ES-I3 (cell line): ENCODE measurements around the gene EPOP.

Source experiments
- H3K36me3 ChIP-seq: 2 replicates; pipeline ENCODE4 v1.6.1; 2013; ENCODE audit warnings: mild to moderate bottlenecking, low read length, control low read depth, moderate library complexity; ENCODE audit not compliant: insufficient read depth
- H3K4me1 ChIP-seq: 2 replicates; pipeline ENCODE4 v1.6.1; 2013; ENCODE audit warnings: mild to moderate bottlenecking, control low read depth, low read length; ENCODE audit not compliant: insufficient read depth
- H3K9ac ChIP-seq: 2 replicates; pipeline ENCODE4 v1.6.1; 2013; ENCODE audit warnings: low read depth, mild to moderate bottlenecking, low read length, moderate library complexity
- H3K9me3 ChIP-seq: 2 replicates; pipeline ENCODE4 v1.6.1; 2013; ENCODE audit warnings: mild to moderate bottlenecking, low read length, moderate library complexity; ENCODE audit not compliant: control insufficient read depth, insufficient read depth

Gene EPOP

GRCh38 chr17:38672788-38673706, 1.7 kb downstream of the EPOP start:
- Histone ChIP-seq H3K4me1 (no peaks in the 10 kb centered on the region), H3K9me3 (no peaks in the 10 kb centered on the region), H3K9ac (peak overlapping the region; percentile 58), H3K36me3 (no peaks in the 10 kb centered on the region)

DNA sequence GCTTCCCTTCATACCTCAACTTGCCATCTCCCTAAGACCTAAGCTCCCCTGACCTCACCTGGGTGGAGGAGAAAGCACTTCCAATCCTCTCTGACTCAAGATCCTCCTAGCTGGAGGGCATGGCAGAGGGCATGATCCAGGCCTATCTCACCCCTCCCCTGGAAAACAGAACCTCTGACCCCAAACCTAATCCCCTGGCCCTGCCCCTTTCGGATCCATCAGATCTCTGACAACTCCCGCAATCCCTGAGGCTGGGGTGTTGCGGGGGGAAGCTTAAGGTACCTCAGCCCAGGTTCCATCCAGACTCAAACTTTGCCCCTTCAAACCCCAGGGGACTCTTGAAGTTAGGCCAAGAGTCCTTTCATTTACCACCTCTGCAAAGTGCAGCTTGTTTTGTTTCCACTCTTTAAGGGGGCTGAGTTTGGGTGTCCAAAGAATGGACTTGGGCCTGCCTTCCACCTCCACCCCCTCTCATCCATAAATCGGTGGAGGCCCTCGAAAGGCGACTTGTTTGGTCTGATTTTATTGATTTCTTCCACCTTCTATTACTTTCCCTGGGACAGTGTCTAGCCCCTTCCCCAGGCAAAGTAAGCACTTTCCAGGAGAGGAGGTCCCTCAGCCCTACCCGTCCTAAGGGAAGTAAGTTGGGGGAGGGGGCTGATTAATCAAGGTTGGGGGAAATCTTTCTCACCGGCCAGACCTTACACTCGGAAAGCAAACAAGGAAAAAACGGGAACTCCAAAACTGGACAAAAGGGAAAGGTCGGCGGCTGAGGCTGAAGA, 2.6 kb downstream of the EPOP start:
- Histone ChIP-seq H3K9me3 (no peaks in the 10 kb centered on the region), H3K36me3 (no peaks in the 10 kb centered on the region), H3K4me1 (no peaks in the 10 kb centered on the region), H3K9ac (peak overlapping the region; percentile 55)

DNA sequence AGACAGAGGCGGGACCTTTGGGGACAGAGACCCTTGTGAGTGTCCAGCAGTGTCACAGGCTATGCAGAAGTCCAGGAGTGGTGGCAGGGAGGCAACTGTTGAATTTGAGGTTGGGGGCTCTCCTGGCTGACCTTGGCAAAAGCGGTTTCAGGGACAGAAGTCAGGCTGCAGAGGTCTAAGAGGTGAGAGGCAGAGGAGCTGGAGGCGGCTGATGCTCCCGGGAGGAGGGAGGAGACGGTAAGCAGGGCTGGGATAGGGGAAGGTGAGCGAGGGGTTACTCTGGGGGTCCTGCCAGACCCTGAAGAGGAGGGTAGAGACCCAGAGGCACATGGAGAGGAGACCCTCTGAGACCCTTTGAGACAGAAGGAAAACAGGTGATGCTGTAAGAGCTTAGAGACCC, 5.2 kb downstream of the EPOP start:
- no peak overlapping the region for H3K9ac ChIP-seq
- no peaks in the 10 kb centered on the region for H3K4me1 ChIP-seq
- H3K9me3 ChIP-seq, result no peaks in the 10 kb centered on the region
- no peaks in the 10 kb centered on the region for H3K36me3 ChIP-seq

DNA sequence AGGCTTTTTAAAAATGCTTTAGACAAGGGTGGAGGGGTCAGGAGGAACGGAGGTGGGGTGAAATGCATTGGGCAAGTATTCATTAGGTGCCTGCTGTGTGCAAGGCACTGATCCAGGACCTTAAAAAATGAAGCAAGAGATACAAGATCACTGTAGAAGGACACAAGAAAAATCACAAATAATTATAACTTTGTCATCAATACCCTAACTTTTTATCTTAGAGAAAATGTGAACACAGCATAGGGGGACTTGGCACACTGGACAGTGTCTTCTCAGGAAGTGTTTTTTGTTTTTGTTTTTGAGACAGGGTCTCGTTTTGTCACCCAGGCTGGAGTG, 7.0 kb downstream of the EPOP start:
- H3K36me3 ChIP-seq, result no peaks in the 10 kb centered on the region
- no peak overlapping the region for H3K9ac ChIP-seq
- H3K9me3 ChIP-seq, result no peaks in the 10 kb centered on the region
- H3K4me1 ChIP-seq, result no peaks in the 10 kb centered on the region; the same call in 1 of the 2 replicates

DNA sequence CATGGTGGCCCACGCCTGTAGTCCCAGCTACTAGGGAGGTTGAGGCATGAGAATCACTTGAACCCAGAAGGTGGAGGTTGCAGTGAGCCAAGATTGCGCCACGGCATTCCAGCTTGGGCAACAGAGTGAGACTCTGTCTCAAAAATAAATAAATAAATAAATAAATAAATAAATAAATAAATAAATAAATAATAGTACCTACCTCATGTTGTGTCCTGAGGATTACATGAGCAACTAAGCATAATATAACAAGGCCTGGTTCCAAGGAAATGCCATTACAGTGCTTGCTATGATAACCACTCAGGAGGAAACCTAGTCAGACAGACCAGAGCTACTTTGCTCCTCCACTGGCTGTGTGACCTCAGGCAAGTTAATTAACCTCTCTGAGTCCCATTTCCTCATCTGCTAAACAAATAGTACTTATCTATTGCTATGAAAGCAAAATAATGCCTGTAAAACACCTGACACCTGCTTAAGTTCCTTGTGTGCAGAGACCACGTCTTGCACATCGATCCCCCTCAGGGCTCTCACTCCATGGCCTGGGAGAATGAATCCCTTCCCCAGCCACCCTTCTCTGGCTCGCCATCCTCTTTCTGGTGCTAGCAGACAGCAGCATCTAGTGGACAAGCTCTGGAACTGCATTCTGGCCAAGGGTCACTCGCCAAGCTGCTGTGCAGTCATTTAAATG, 7.5 kb downstream of the EPOP start:
- no peak overlapping the region for H3K9ac ChIP-seq
- no peaks in the 10 kb centered on the region for H3K36me3 ChIP-seq
- no peaks in the 10 kb centered on the region for H3K9me3 ChIP-seq
- no peaks in the 10 kb centered on the region; the same call in 1 of the 2 replicates for H3K4me1 ChIP-seq

DNA sequence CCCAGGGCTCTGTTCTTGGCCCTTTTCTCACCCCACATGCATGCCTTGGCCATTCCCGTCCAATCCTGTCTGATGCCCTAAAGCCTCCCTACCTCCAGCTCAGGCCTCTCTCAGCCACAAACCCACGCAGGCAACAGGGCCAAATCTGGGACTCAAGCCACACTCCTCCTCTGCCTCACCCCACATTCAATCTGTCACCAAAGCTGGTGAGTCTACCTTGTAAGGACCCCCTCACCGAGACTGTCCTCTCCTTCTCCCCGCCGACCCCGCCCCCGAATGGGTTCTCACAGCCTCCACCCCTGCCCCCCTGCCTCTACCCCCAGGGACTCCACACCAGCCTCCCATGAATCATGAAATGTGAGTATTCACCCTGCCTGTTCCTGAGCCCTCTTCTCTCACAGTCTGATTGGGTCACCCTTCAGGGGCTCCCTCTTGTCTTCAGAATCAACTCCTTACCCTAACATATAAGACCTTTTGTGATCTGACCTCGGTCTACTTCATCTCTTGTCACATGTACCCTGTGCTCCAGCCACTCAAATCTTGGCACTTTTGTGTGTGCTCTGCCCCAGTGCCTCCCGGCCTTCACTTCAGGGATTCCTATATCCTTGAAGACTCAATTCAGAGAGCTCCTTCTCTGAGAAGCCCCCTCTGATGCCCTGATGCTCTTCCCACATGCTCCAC, 10.7 kb downstream of the EPOP start:
- H3K9me3 ChIP-seq, result no peaks in the 10 kb centered on the region
- H3K36me3 ChIP-seq, result no peaks in the 10 kb centered on the region
- H3K4me1 ChIP-seq, result no peaks in the 10 kb centered on the region; the same call in 1 of the 2 replicates
- no peak overlapping the region for H3K9ac ChIP-seq

DNA sequence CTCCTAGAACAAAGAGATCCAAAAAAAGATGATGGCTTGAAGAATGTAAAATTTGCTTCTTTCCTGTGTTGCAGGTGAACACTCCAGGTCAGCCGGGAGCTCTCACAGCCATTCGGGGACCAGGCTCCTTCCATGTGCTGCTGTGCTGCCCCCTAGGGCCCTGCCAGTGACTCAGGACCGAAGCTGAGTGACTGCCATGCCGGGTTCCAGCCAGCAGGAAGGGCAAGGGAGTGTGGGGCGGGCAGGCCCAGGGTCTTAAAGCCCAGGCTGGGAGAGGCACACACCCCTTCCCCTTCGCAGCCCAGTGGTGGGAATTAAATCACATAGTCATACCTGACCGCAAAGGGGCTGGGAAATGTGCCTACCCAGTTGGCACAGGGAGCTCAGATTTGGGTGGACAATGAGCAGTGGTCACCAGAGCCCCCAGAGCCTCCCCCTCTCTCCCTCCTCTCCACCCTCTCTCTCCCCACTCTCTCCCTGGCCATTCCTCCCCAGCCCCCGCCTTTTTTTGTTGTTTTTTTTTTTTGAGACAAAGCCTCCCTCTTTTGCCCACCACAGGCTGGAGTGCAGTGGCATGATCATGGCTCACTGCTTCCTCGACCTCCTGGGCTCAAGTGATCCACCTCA, 11.5 kb downstream of the EPOP start:
- Histone ChIP-seq H3K36me3 (no peaks in the 10 kb centered on the region), H3K9ac (no peak overlapping the region), H3K4me1 (no peaks in the 10 kb centered on the region; the same call in 1 of the 2 replicates), H3K9me3 (no peaks in the 10 kb centered on the region)

- no peak overlapping the region for H3K9ac ChIP-seq
- no peaks in the 10 kb centered on the region for H3K36me3 ChIP-seq
- H3K9me3 ChIP-seq, result no peaks in the 10 kb centered on the region
- peaks cover 9% of the 10 kb centered on the region; the same call in 1 of the 2 replicates for H3K4me1 ChIP-seq
Measured at GRCh38 chr17:38660097-38661025, 14.4 kb downstream of the EPOP start.

- no peak overlapping the region for H3K9ac ChIP-seq
- H3K9me3 ChIP-seq, result no peaks in the 10 kb centered on the region
- no peaks in the 10 kb centered on the region for H3K36me3 ChIP-seq
- H3K4me1 ChIP-seq, result peaks cover 16% of the 10 kb centered on the region; the same call in 1 of the 2 replicates
Measured at GRCh38 chr17:38659415-38659814, 15.3 kb downstream of the EPOP start.

DNA sequence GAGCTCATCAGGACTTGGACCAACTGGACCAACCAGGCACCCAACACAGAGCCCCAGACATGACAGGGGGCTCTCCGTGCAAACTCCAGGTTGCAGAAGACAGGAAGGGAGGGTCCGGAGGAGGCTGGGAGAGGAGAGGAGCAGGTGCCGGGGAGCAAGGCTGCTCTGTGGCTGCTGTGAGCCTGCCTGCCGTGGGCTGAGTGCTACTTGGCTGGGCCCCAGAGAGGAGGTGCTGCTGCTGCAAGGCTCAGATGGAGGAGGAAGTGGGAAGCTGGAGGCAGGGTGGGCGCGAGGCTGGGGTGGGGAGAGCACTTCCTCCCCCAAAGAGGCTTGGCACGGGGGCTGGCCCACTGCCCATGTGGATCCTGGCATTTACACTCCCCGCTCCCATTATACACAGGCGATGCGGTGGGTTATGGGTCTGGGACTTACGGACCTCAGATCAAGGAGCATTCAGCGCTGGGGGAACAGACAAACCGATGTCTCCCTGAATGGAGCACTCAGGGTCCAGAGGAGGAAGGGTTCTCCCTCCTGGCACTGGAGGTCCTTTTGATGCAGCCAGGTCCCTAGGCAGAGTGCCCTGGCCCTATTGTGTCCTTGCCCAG, 15.9 kb downstream of the EPOP start:
- Histone ChIP-seq H3K4me1 (peaks cover 21% of the 10 kb centered on the region; the same call in 1 of the 2 replicates), H3K9ac (no peak overlapping the region), H3K9me3 (no peaks in the 10 kb centered on the region), H3K36me3 (no peaks in the 10 kb centered on the region)

DNA sequence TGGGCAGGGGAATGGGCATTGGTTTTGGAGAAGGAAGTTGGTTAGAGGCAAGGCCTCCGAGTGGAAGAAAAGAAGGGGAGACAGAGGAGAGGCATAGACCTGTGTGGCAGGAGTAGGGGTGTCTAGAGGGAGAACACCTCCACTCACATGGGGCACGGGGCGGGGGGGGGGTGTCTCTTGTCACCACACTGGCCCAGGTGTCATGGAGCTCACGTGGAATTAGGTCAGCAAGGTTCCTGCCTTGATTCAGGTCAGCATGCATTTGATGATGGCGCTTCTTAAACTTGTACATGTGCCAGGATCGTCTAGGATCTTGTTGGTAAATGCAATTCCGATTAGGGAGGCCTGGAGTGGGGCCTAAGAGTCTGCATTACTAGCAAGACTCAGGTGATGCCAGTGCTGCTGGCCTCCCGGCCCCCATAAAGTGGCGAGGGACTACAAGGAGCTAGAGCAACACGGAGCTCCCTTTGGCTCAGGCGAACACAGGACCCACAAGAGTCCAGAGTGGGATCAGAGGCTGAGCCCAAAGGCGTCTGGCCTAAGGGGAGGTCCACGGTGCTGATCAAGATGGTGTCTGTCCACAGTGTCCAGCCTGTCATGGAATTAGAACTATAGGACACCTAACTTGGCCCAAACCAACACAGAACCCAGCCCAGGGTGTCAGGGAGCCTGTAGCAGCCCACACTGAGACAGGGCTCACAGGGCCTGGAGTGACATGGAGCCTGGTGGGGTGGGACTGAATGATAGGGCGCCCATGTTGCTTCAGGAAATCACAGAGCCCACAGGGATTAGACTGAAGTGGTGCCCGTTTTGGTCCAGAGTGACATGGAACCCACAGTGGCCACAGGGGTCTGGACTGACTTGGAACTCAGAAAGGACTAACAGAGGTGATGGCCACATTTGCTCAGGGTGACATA, 16.7 kb downstream of the EPOP start:
- Histone ChIP-seq H3K9ac (no peak overlapping the region), H3K9me3 (no peaks in the 10 kb centered on the region), H3K36me3 (no peaks in the 10 kb centered on the region), H3K4me1 (peaks cover 21% of the 10 kb centered on the region; the same call in 1 of the 2 replicates)
